Stimulated activated CD4-positive, alpha-beta T cell treated with anti-CD3 and anti-CD28 coated beads, Interleukin-4, amount 100 ng/mL, for 1 hour (primary cell): ENCODE results near the gene GNG5.
"Not testable (repeated sequence)": the region's sequence is repeated elsewhere in the genome, so short reads cannot be mapped to it uniquely, and the experiment has no call there.

Experiments used
- DNase-seq: peaks from one replicate; pipeline ENCODE4 v3.0.0-alpha.2; 2020

The GNG5 gene

GRCh38 chr1:84481317-84481716 lies 25.1 kb downstream of the GNG5 start:
- no peak for DNase-seq

GRCh38 chr1:84480650-84481049 lies 25.7 kb downstream of the GNG5 start:
- DNase-seq = no peak

GRCh38 chr1:84479998-84480397 lies 26.4 kb downstream of the GNG5 start:
- no peak for DNase-seq

GRCh38 chr1:84478876-84479868 lies 27.2 kb downstream of the GNG5 start, which contains the start of gene RPF1:
Gene RPF1, plus strand, starts transcription at chr1:84479266. Its CDS starts 16 bp downstream, at chr1:84479282.
- DNase-seq = peak; percentile 74

- DNase-seq = no peak
Observed at GRCh38 chr1:84476225-84476624, 30.2 kb downstream of the GNG5 start.

- DNase-seq = no peak
Observed at GRCh38 chr1:84467298-84467697, 39.1 kb downstream of the GNG5 start.

- no peak for DNase-seq
Observed at GRCh38 chr1:84462118-84462517, 44.3 kb downstream of the GNG5 start.

GRCh38 chr1:84452436-84452835 lies 53.9 kb downstream of the GNG5 start:
- no peak for DNase-seq

- DNase-seq = no peak
Observed at GRCh38 chr1:84450910-84451309, 55.5 kb downstream of the GNG5 start.

GRCh38 chr1:84448704-84449103 lies 57.7 kb downstream of the GNG5 start:
- not testable (repeated sequence) for DNase-seq
